Stimulated activated CD4-positive, alpha-beta T cell treated with anti-CD3 and anti-CD28 coated beads, Interleukin-4, amount 100 ng/mL, for 48 hours (primary cell): Measurements from ENCODE around the gene HS2ST1.
"Not testable (repeated sequence)": the region's sequence is repeated elsewhere in the genome, so short reads cannot be mapped to it uniquely, and the experiment has no call there.

Experiments
- DNase-seq, 2 donors: peaks; one replicate each; pipeline ENCODE4 v3.0.0-alpha.2; 2020; ENCODE audit warnings: low read depth in 2 of 2

HS2ST1 gene

DNA sequence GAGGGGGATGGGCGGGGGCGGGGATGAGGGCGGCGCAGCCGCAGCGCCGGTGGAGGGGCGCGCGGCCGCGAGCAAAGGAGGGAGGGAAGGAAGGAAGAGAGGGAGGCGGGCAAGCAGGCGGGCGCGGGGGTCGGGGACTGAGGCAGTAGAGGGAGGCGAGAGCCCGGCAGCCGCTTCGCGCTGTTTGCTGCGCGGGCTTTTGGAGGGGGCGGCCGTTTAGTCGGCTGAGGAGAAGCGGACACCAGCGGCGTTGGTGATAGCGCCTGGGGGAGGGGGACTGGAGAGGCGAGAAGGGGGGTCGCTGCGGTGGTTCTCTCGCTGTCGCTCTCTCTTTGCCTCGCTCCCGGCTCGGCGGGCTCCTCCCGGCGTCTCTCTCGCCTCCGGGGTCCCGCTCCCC lies at the start of gene HS2ST1:
TSS of gene HS2ST1 (plus strand) at position 35 of the 397 bp plus-strand sequence.
- DNase-seq, result no peak

DNA sequence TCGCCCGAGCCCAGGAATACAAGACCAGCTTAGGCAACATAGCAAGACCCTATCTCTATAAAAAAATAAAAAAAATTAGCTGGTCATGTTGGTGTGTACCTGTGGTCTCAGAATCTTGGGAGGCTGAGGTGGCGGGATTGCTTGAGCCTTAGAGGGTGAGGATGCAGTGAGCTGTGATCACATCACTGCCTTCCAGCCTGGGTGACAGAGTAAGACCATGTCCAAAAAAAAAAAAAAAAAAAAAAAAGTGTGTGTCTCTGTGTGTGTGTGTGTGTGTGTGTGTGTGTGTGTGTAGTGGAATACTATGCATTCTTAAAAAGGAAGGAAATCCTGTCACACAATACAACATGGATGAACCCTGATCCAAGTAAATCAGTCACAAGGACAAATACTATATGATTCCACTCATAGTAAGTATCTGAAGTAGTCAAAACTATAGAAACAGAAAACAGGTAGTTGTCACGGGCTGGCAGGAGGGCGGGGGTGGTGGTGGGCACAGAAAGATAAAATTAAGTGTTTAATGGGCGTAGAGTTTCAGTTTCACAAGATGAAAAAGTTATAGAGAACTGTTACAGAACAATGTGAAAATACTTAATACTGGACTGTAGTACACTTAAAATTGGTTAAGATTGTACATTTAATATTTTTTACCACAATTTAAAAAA lies 48.3 kb upstream of the HS2ST1 start:
- no peak for DNase-seq

DNA sequence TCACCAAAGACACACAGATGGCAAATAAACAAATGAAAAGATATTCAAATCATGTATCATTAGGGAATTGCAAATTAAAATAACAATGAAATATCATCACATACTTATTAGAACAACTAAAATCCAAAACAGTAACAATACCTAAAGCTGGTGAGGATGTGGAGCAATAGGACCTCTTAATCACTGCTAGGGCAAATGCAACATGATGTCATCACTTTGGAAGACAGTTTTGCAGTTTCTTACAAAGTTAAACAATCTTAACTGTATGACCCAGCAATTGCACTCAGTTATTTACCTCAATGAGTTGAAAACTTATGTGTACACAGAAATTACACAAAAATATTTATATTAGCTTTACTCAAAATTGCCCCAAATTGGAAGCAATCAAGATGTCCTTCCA lies 47.8 kb upstream of the HS2ST1 start:
- DNase-seq, result no peak

DNA sequence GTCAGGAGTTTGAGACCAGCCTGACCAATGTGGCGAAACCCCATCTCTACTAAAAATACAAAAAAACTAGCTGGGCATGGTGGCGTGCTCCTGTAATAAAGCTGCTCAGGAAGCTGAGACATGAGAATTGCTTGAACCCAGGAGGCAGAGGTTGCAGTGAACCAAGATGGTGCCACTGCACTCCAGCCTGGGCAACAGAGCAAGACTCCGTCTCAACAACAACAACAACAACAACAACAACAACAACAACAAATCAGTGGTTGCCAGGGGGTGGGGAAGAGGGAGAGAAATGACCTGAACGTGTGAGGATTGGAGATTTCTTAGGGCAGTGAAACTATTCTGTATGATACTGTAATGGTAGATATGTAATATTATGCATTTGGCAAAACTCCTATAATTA lies 47.2 kb upstream of the HS2ST1 start:
- DNase-seq, result not testable (repeated sequence)

DNA sequence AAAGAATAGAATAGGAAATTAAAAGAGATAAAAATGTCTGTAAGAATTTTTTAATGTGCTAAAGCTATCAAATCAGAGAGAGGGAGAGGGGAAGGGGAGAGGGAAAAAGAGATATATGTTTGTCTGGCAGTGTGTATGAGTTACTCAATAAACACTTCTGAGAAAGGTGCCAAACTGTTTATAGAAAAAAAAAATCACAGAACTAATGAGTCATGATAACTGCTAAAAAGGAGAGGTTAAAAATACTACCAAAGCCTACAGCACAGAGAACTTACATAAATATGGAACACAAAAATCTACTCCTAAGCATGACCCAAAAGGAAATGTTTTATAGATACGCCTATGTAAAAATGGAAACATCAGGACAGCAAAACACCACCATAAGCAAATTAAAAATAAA lies 46.0 kb upstream of the HS2ST1 start:
- DNase-seq, result no peak

DNA sequence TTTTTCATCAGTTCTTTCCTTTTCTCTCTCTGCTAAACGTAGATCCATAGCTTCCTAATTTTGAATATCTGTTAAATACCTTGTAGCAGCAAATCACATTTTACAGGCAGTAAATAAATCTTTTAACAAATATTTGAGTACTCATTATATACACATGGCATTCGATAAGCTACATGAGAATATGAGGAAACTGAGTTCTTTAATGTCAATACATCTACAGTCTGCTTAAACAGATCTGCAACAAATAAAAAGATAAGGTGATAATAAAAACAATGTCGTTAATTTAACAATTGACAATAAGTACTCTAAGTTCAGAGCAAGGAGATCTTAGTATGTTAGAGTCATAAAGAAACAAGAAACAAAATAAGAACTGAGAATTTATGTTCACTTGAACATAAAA lies 43.4 kb upstream of the HS2ST1 start:
- no peak for DNase-seq

DNA sequence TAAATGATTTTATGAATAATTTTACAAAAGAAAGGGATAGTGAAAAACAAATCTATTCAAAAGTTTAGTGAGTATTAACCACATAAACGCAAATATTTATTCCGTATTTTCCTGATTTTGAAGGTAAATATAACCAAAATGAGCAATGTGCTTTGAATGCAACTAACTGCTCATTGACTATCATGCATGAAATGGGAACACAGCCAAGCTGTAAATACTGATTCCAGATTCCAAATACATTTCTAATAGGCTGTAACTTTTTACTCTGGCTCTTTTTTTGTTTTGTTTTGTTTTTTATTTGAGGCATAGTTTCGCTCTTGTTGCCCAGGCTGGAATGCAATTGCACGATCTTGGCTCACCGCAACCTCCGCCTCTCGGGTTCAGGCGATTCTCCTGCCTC lies 42.3 kb upstream of the HS2ST1 start:
- no peak for DNase-seq

DNA sequence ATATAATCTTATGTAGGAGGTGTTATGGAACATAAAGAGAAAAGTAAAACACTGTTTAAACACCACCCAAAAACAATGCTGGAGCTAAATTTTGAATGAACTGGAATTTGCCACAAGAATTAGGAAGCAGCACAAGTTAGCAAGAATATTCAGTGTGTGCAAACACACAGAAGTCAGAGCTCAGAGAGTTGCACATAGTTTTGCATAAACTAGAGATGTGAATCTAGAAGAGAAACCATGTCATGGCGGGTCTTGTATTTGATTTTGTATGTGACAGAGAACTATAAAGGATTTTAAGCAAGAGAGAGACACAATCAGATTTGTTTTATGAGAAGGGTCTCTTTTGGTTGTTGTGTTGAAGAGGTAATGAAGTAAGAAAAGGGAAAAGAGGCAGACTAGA lies 38.7 kb upstream of the HS2ST1 start:
- no peak for DNase-seq

DNA sequence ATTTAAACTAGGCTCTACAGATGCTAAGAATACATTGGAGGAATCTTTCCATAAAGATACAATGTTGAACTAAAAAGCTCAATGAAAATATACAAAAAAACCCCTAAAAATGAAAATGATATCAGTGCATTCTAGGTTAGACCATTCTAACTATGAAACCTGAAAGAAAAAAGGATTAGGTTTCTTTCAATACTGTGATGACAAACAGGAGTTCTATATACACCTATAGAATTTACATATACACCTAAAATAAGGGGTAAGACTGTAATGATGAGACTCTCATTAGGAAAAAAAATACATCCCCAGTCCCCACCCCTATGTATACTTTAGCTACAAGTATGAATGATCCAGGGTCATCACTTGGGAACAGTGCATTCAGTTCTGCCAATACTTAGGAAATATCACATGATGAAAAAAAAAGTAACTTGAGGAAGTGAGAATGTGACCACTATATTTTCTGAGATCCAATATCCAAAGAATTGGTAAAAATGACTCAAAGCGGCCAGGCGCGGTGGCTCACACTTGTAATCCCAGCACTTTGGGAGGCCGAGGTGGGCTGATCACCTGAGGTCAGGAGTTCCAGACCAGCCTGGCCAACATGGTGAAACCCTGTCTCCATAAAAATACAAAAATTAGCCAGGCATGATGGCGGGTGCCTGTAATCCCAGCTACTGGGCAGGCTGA lies 26.8 kb upstream of the HS2ST1 start:
- no peak for DNase-seq

DNA sequence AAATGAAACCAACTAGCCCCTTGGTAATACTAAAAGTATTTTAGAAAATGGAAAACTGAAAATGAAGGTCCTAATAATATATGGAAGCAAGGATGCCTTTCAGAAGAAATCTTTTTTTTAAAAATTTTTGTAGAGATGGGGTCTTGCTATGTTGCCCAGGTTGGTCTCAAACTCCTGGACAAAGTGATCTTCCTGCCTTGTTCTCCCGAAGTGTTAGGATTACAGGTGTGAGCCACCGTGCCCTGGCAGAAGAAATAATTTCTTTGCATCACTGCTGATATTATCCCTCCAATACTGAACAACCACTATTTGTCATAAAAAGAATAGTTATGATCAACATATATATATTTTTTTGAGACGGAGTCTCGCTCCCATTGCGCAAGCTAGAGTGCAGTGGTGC lies 26.1 kb upstream of the HS2ST1 start:
- DNase-seq, result no peak

DNA sequence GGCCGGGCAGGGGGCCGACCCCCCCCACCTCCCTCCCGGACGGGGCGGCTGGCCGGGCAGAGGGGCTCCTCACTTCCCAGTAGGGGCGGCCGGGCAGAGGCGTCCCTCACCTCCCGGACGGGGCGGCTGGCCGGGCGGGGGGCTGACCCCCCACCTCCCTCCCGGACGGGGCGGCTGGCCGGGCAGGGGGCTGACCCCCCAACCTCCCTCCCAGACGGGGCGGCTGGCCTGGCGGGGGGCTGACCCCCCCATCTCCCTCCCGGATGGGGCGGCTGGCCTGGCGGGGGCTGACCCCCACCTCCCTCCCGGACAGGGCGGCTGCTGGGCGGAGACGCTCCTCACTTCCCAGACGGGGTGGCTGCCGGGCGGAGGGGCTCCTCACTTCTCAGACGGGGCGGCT lies 15.0 kb upstream of the HS2ST1 start:
- DNase-seq, result not testable (repeated sequence)

DNA sequence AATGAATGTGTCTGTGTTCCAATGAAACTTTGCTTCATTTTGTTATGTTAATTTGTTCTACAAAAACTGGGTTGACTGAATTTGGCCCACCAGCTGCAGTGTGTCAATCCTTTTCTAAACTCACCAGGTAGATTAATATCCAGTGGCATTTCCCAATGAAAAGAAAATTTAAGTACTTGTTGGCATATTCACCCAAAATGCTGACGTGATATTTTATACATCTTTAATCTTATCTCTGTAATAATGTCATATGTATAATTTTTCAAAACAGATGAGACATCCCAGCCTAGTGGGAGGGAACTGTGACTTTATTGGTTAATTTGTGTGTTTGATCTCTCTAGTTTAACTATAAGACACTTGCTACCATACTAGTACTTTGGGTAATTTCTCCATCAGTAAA lies 8.6 kb upstream of the HS2ST1 start:
- no peak for DNase-seq

DNA sequence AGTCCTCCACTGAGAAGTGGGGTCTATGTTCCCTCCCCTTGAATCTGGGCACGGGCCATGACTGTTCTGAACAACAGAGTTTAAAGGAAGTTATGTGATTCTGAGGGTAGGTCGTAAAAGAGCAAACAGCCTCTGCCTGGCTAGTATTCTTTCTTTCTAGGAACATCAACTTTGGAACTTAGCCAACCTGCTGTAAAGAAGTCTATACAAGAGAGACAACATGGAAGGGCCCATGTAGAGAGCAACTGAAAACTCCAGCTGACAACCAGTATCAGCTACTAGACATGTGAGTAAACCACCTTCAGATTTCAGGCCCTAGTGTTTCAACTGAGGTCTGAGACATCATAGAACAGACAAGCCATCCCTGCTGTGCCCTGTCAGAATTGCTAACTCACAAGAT lies 8.0 kb upstream of the HS2ST1 start:
- no peak for DNase-seq

DNA sequence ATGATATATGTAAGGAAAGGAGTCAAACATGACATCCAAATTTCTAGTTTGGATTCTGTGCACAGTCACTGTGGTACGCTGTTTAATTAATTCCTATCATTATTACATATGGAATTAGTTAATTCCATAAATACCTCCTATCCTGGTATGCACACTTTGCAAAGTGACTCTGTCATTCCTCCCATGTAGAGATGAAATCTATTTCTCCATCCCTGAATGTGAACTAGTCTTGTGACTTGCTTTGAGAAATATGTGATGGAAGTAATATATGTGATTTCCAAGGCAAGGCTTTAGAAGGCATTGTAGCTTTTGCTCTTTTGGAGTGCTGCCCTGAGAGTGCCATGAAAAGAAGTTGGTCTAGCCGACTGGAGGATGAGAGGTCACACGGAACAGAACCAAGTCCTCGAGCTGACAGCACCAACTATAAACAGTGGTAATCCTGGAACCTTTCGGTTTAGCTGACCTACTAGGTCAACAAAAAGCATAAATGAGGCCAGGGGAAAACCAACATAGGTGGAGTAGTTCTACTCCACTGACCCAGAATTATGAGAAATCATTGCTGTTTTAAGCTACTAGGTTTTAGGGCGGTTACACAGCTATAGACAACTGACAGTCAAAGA lies 2.0 kb upstream of the HS2ST1 start:
- no peak for DNase-seq

DNA sequence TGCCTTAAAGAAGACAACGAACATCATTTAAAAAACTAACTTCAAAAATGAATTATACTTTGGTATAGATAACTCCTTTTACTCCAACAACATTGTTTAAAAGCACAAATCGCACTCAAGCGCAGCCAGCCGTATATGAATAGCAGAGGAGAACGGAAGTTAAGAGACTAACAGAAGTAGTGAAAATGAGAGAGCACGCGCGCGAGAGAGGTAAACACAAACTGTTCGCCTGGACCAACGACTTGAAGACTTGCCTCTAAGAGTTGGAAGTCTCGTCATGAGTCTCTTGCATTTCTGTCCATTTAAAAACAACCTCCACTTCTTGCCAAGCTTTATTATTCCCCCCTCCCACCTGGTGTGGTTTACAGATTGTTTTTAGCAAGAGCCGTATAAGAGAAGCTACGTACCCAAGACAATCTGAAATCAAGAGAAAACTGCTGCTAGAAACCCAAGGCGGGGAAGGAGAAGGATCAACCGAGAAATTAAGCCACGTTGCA lies 988 bp upstream of the HS2ST1 start:
- DNase-seq, result peak; percentile 20 to 21

DNA sequence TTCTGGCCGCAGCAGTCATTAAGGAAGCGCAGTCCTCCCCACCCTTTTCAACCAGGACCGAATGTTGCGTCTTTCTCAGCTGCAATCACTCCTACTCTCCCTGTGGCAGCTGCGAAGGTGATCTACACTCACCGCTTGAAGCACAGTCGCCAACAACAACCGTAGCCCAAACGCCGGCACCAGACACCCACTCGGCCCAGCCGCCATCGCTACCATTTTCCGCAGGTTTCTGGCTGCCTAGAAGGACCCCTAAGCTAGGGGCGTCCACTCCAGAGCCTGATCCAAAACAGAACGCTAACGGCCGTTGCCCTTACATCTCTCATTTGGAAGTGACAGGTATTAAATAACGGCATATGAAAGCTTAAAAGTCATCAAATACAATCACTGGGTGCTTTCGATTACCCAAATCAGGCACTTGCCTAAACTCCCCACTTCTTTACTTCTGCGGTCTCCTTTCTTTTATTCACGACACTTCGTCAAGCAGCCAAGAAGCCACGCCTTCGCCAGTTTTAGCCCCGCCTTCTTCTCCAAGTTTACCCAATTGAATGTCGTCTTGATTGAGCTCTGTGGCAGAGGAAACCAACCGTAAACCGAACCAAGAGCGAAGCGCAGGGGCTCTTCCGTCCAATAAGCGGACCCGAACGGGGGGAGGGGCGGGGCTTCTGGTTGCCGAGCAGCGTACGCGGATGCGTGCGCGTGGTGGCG lies 387 bp upstream of the HS2ST1 start, which contains the start of gene SELENOF:
TSS of gene SELENOF (minus strand) at position 231 of the 705 bp plus-strand sequence. CDS start at position 216, 15 bp downstream.
- peak; percentile 97 to 98 for DNase-seq

DNA sequence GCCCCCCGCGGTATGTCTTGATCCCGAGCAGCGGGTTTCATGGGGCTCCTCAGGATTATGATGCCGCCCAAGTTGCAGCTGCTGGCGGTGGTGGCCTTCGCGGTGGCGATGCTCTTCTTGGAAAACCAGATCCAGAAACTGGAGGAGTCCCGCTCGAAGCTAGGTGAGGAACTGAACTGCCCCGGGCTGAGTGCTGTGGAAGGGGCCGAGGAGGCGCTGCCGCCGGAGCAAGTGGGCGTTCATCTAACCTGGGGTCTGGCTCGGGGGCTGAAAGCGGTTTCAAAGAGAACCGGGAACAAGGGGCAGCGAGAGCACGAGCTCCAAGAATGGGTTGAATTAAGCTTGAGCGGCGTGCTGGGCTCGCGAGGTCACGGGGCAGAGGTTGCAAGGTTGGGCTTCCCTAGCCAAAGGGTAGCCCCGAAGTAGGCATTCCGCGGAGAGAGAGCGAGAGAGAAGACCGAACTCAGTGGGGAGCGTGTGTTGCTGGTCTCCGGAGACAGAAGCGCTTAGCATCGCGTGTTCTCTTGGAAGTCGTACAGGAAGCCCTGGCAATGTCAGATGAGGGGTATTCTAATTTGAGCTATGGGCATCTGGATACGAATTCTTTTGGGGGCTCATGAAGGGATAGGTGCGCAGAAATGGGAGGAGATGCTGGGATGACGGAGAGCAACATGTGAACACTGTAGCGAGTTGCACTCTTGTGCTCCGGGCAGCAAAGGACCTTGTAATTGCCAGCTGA lies 732 bp downstream of the HS2ST1 start:
- DNase-seq, result peak; percentile 24 to 25

DNA sequence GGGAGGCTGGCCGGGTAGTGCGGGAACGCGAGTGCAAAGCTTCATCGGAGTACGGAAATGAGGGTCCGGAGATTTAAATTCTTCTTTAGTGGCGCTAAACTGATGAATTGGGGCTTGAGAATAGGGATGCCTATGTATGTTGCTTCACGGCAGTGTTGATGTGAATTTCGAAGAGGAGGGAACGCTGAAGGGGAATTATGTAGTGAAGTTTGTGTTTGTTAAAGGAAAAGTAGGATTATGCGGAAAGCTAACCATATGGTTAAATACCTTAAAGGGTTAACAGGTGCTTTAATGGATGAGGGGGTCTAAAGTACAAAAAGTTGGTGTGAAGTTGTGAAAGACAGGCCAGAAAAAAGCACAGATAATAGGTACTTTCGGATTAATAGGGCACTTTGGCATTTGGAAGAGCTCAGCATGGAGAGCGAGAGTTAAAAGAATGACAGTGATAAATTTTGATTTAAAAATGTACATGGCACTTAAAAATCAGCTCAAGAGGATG lies 1.4 kb downstream of the HS2ST1 start:
- no peak for DNase-seq

DNA sequence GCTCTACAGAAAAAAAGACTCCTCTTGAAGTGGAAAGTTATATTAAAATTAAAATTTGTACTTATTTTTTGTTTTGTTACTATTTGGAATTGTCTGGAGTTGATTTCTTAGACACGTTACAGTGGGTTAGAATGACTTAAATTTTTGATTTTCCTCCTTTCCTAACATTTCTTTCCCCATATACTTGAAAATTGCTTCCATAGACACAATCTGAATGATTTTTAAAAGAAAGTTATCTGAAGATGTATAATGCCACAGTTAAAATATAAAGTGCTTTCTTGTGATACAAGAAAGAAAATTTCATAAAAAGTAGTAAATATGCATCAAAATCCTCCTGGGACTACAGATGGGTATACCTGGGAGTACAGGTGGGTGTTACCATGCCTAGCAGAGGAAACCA lies 2.3 kb downstream of the HS2ST1 start:
- DNase-seq, result no peak

DNA sequence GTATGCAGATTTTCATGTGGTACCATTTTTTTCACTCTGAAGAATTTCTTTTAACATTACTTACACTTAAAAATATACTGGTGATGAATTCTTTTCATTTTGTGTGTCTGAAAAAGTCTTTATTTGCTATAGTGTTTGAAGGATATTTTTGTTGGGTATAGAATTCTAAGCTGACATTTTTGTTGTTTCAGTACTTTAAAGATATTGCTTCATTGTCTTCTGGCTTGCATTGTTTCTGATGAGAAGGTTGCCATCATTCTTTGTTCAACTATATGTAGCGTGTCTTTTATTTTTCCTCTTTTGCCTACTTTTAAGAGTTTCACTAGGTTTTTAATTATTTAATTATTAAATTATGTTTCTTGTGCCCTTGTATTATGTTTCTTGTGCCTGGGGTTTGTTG lies 8.0 kb downstream of the HS2ST1 start:
- no peak for DNase-seq

DNA sequence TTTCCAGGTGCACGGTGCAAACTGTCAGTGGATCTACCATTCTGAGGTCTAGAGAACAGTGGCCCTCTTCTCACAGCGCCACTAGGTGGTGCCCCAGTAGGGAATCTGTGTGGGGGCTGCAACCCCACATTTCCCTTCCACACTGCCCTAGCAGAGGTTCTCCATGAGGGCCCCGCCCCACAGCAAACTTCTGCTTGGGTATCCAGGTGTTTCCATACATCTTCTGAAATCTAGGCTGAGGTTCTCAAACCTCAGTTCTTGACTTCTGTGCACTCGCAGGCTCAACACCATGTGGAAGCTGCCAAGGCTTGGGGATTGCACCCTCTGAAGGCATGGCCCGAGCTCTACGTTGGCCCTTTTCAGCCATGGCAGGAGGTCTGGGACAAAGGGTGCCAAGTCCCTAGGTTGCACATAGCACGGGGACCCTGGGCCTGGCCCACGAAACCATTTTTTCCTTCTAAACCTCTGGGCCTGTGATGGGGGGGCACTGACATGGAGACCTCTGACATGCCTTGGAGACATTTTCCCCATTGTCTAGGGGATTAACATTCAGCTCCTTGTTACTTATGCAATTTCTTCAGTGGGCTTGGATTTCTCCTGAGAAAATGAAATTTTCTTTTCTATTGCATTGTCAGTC lies 10.0 kb downstream of the HS2ST1 start:
- DNase-seq, result no peak
